Activated CD8-positive, alpha-beta memory T cell treated with anti-CD3 and anti-CD28 coated beads, Interleukin-2, amount 50 U/mL, for 24 hours (primary cell): ENCODE data around the gene FGF11.
"Not testable (repeated sequence)": the region's sequence is repeated elsewhere in the genome, so short reads cannot be mapped to it uniquely, and the experiment has no call there.

Experiments
- DNase-seq: peaks from one replicate; pipeline ENCODE4 v3.0.0-alpha.2; 2020; ENCODE audit errors: extremely low read depth

FGF11 gene

GRCh38 chr17:7460850-7461660 lies 21.7 kb downstream of the FGF11 start:
- no peak for DNase-seq

DNA sequence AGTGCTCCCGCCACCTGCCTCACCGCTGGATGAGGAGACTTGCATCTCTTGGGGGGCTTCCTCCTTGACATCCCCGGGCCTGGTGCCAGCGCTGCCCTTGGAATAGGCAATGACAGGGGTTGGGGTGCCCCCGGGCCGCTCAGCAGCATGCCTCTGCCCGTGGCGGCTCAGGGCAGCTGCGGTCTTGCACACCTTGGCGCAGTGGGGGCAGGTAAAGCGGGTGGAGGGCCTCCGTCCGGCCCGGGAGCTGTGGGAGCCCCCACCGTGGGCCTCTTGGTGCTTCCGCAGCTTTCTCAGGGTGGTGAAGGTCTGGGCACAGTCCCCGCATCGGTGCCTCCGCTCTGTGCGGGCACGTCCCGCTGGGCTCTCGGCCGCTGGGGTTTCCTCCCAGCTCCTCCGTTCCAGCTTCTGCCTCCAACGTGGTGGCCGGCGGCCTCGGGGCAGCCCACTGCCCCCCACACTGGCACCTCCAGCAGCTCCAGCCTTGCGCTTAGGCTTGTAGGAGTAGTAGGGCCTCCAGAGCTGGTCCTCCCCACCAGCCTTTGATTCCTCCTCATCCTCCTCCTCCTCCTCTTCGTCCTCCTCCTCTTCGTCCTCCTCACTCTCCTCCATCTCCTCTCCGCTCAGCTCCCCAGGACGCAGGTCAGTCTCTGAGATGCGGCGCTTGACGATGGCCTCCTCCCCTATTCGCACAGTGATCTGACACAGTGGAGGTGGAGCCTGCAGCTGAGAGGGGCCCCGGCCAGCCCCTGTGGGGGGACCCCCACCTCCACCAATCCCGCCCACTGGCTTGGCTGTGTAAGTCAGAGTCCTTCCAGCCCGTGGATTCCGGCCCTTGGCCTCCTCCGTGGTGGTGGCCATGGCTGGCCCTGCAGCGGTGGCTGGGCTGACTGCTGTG lies 23.4 kb downstream of the FGF11 start:
- no peak for DNase-seq

- DNase-seq: no peak
Measured at GRCh38 chr17:7463372-7463846, 24.1 kb downstream of the FGF11 start.

DNA sequence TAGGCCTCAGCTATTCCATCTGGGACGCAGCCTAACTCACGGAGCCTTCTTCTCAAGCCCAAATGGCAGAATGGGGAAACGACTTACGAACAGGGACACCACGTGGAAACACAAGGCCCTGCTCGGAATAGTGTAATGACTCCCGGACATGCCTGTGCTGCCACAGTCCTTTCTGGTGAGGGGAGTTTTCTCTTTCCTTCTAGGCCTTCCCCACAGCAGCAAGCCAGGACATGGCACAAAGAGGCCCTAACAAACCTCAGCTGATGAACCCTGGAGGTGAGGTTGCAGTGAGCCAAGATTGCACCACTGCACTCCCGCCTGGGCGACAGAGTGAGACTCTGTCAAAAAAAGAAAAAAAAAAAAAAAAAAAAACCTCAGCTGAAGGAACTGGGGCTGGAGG lies 24.8 kb downstream of the FGF11 start:
- DNase-seq: no peak

DNA sequence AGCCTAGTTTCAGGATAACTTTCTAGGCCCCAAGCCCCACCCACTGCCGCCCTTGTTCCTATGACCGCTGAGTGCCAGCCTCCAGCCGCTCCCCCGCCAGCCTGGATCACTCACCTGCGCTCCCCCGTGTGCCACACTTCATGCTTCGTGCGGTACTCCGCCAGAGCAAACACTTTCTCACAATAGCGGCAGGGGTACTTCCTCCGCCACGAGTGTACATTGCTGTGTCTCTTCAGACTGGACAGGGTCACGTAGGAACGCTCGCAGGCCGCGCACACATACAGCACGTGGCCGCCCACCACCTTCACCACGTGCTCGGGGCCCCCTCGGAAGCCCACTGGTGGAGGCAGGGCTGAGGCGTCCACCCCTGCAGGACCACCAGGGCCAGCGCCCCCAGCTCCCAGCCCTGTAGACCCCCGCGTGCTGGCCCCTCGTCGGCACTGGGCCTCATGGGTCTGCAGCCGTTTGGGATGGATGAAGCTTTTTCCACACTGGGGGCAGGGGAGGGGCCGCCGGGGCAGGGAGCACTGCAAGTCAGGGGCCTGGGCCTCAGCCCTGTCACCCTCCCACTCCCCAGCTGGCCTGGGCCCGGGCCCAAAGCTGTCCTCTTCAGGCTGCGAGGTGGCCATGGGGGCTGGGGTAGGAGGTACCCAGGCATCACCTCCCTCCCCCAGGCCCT lies 26.4 kb downstream of the FGF11 start:
- no peak for DNase-seq

GRCh38 chr17:7466318-7466638 lies 27.0 kb downstream of the FGF11 start:
- no peak for DNase-seq

DNA sequence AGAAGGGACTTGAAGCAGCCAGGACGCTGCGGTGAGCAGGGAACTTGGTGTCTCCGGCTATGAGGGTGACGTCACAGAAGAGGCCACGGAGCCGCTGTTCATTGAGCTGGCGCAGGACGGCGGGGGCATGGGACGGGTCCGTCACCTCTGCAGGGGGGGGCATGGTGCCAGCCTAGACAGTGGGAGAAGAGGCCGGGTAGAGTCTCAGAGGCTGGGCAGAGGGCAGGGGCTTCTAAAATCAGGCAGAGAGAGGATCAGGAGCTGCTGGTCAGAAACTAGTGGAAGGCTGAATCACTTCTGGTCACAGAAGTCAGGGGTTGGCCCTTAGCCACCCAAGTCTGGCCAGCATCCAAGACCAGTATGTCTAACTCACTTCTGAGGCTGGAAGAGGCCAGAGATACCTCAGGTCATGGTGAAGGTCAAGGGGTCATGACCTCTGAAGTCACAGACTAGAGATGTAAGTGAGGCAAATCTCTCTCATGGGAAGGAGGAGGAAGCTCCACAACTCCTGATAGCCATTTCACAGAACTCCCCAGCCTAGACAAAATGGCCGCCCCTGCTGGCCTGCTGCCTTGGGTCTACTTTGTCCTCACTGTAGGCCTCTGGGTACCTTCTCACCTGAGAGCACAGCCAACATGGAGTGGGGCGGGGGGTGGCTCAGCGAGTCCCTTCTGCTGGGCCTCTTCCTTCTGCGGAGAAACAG lies 27.5 kb downstream of the FGF11 start:
- no peak for DNase-seq

DNA sequence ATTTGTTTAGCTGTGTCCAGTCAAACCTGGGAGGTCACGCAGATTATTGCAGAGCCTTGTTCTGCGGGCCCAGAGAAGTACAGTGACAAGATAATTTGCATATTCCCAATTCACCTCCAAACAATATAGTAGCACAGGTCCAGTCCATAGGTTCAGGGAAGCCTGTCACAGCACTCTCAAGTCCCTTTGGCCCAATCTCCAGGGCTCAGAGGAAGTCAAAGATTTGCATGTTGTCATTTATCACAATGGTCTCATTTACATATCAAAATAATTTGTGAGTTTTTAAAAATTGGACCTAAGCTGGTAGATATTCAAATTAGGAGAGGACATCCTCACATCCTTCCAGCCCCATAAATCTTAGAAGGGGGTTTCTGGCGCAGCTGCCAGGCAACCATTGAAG lies 28.2 kb downstream of the FGF11 start:
- DNase-seq: no peak

DNA sequence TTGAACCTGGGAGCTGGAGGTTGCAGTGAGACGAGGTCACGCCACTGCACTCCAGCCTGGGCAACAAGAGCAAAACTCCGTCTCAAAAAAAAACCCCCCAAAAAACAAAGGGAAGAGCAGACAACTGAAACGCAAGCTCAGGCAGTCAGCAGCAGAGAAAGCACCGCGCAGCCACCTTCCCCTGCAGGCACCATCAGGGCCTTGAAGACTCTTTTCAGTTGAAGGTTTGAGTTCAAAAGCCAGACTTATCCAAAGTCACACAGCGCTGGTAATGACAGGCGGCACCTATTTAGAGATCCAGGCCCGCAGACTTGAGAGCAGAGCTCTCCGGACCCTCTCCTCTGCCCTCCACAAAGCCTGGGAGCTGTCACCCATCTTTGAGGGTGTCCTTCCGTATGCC lies 29.0 kb downstream of the FGF11 start:
- DNase-seq: no peak

- no peak for DNase-seq
Measured at GRCh38 chr17:7468804-7469389, 29.6 kb downstream of the FGF11 start.

DNA sequence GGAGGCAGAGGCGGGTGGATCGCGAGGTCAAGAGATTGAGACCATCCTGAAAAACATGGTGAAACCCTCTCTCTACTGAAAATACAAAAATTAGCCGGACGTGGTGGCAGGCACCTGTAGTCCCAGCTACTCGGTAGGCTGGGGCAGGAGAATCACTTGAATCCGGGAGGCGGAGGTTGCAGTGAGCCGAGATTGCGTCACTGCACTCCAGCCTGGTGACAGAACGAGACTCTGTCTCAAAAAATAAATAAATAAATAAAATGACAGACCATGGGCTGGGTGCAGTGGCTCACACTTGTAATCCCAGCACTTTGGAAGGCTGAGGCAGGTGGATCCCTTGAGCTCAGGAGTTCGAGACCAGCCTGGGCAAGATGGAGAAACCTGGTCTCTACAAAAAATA lies 30.5 kb downstream of the FGF11 start:
- not testable (repeated sequence) for DNase-seq

- not testable (repeated sequence) for DNase-seq
Measured at GRCh38 chr17:7470457-7470973, 31.2 kb downstream of the FGF11 start.

- no peak for DNase-seq
Measured at GRCh38 chr17:7471729-7472128, 32.4 kb downstream of the FGF11 start.

DNA sequence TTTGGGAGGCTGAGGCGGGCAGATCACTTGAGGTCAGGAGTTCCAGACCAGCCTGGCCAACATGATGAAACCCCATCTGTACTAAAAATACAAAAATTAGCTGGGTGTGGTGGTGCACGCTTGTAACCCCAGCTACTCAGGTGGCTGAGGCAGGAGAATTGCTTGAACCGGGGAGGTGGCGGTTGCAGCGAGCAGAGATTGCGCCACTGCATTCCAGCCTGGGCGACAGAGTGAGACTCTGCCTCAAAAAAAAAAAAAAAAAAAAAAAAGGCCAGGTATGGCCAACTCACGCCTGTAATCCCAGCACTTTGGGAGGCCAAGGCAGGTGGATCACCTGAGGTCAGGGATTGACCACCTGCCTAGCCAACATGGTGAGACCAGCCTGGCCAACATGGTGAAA lies 35.5 kb downstream of the FGF11 start:
- DNase-seq: not testable (repeated sequence)

- no peak for DNase-seq
Measured at GRCh38 chr17:7475764-7476422, 36.6 kb downstream of the FGF11 start.

DNA sequence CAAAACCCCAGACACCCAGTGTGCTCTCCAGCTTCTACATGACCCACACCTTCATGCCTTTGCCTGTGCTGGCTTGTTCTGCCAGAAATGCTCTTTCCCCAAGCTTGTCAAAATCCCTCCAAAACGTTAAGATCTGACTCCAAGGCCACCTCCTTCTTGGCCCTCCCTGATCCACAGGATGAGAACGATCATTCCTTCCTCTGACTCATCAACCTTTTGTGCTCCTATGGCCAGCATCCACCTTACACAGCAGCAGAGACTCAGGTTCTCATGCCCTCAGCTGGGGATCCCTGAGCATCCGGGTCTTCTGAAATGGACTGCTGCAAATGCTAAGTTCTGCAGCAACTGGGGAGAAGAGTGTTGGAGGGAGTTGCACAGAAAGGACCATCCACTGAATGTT lies 37.2 kb downstream of the FGF11 start:
- no peak for DNase-seq

- no peak for DNase-seq
Measured at GRCh38 chr17:7476951-7477350, 37.6 kb downstream of the FGF11 start.

DNA sequence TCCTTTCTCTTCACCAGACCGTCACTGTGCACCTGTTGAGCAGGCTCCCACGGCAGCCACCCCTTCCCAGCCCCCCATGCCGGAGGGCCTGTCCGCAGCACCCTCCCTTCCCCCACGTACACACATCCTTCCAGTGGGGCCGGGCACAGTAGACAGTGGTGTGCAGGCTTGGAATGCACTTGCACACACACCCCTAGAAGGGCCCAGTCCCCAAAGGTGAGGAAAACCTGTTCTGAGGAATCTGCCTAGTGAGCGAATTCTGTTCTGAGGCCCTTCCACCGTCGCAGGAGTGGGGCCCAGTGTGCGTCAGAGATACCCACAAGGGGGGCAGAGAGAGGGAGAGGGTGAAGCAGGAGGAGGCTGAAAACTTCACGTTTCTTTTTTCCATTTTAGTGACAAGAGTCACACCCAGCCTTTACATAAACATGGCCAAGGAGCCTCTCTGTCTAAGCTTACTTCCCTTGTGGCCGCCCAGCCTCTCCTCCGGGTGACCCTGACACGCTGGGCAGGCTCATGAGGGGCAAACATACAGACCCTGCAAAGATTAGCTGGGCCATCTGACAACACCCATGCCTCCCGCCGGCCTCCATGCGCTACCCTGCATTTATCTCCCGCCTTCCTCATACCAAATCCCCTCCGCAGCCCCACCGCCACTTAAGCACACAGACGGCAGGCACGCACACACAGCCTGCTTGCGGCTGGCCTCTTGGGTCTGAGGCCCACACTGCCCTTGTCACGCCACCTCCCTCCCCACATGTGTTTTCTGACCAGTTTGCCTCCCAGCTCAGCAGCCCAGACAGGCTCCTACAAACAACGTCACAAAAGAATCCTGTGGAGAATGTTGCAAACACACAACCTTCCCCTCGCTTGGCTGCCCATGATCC lies 38.3 kb downstream of the FGF11 start:
- no peak for DNase-seq
